NCI-H446 (cell line): Measurements from ENCODE around the gene ELAC1.
A peak's percentile ranks its signal among the peaks of the same experiment; 100 is the strongest.
"Not testable (repeated sequence)": the region's sequence is repeated elsewhere in the genome, so short reads cannot be mapped to it uniquely, and the experiment has no call there.

ENCODE experiments used
- DNase-seq, 2 experiments: peaks; one replicate each; lab custom pipeline; 2025; lab: John Stamatoyannopoulos, UW

The ELAC1 gene

DNA sequence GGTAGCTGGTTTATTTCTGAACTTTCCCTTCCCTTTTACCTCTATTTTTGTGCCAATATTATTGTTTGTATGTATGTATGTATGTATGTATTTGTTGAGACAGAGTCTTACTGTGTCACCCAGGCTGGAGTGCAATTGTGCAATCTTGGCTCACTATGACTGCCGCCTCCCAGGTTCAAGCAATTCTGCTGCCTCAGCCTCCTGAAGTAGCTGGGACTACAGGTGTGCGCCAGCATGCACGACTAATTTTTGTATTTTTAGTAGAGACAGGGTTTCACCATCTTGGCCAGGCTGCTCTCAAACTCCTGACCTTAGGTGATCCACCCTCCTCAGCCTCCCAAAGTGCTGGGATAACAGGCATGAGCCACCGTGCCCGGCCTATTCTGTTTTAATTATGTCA lies 4.6 kb downstream of the ELAC1 start:
- not testable (repeated sequence) for DNase-seq

DNA sequence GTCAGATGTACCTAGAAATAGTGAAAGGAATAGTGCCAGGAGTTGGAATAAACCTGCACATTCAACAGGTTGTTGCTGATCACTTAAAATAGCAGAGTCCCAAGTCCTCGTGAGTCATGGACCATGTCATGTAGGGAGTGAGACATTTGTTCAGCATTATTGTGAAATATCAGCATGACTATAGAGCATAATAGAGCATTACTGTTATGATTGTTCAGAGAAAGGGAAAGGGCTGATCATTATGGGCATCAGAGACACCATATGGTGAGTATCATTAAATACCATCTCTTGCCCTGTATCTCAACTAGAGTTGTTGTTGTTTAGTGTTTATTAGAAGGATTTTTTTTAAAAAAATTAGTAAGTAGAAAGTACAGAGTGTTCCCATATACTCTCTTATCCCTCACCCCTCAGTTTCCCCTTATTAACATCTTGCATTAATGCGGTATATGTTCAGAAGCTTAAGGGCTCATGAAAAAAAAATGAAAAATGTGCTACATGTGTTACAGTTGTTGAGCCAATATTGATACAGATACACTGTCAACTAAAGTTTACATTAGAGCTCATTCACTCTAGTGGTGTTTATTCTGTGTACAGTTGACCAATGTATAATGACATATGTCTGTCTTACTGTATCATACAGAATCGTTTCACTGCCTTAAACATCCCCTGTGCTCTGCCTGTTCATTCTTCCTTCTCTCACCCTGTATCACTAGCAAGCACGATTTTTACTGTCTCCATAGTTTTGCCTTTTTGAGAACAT lies 5.7 kb downstream of the ELAC1 start:
- no peak for DNase-seq

DNA sequence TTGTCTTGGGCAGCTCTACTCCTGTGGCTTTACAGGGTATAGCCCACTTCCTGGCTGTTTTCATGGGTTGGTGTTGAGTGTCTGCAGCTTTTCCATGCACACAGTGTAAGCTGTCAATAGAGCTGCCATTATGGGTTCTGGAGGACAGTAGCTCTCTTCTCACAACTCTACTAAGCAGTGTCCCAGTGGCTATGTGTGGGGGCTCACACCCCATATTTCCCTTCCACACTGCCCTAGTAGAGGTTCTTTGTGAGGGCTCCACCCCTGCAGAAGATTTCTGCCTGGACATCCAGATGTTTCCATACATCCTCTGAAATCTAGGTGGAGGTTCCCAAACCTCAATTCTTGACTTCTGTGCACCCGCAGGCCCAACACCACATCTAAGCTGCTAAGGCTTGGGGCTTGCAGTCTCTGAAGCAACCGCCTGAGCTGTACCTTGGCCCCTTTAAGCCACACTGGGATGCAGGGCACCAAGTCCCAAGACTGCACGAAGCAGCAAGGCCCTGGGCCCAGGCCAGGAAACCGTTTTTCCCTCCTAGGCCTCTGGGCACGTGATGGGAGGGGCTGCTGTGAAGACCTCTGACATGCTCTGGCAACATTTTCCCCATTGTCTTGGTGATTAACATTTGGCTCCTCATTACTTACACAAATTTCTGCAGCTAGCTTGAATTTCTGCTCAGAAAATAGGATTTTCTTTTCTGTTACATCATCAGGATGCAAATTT lies 9.4 kb downstream of the ELAC1 start:
- DNase-seq, result no peak

DNA sequence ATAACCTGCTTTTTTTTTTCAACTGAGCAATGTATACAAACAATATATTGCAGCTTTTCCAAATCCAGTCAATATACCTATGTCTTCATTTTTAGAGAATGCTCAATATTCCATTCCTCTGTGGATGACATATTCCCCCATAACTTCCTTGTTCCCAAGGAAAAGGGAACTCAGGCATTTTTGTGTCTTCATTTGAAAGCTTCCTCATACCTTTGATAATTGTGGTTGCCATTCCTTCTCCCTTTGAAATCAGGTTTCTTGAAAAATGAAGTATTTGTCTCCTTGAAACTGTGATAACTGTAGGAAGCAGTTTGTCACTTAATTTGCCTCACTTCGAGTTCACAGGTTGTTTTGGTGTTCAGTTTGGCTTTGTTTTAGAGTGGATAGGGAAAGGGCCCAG lies 13.5 kb downstream of the ELAC1 start:
- DNase-seq, result no peak

DNA sequence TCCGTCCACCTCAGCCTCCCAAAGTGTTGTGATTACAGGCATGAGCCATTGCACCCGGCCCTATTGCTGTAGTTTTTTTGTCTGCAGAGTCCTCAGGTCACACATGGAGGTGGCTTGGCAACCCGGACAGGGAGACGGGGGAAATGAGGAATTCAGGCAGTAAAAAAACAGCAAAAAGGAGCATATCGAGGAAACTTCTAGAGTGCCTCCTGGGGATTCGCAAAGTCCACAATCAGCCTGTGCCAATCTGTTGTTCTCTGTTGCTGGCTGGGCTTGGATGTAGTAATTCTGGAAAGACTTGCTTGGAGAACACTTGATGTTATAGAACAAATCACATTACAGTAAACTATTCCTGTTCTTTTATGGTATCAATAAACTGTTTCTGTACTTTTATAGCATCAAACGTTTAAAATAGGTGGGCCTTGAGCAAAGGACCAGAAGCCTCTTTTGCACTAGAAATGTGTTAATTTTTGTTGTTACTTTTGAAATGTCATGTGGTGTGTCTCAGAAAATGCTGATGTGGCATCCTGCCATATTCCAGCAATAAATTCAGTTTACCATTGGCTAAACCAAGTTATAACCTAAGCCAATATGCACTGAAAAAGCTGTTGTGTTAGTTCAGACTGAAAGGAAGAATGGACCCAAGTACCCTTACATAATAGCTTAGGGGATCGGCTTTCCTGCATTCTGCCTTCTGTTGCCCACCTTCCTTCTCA lies 14.4 kb downstream of the ELAC1 start:
- DNase-seq, result peak in 1 of 2 experiments; percentile 78

DNA sequence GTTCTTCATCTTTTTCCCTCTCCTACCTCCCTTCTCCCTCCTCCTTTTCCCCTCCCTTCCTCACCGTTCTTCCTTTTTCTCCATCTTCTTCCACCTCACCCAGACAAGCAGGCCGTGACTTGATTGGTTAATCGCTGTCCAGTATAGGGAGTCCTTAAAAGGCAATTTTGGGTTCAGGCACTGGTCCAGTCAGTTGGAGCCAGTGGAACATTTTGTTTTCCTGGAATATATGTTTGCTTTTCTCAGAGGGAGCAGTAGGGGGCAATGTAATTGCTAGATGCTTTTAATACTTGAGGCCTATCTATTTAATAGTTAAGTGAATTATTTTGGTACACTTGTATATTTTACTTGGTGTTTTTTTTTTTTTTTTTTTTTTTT lies 15.0 kb downstream of the ELAC1 start:
- peak; percentile 13 to 78 for DNase-seq

DNA sequence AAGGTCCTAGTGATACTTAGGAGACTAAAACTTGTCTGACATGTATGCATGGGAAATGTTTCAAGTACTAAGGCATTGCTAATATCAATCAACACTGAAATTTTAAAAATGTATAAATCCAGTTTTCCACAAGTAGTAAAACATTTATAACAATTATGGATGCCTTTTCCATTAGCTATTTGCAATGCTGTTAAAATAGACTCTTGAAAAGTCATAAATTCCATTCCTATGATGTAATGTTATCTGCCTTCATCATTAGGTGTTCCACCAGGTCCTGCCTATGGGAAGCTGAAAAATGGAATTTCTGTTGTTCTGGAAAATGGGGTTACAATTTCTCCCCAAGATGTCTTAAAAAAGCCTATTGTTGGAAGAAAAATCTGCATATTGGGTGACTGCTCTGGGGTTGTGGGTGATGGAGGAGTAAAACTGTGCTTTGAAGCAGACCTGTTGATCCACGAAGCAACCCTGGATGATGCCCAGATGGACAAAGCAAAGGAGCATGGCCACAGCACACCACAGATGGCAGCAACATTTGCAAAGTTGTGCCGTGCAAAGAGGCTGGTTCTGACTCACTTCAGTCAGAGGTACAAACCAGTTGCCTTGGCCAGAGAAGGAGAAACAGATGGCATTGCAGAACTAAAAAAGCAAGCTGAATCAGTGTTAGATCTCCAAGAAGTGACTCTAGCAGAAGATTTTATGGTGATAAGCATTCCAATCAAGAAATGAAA lies 18.7 kb downstream of the ELAC1 start:
- DNase-seq, result peak in 1 of 2 experiments; percentile 77

DNA sequence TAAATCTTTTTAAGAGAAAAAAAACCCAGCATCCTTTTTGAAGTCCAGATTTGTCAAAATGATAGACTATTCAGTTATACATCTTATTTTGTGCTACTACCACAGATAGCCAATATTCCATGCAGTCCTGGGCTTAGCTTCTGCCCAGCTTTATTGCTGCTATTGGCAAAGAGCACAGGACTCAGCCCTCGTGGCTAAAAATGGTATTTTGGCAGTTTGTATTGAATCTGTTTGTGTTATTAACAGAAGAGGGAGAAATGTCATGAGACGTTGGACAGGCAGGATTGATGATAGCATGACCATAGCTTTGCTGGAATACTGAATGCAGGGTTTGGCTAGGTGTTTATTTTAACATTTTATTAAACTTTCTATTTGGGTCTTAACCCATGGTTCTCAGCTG lies 19.4 kb downstream of the ELAC1 start:
- DNase-seq, result peak in 1 of 2 experiments; percentile 62

DNA sequence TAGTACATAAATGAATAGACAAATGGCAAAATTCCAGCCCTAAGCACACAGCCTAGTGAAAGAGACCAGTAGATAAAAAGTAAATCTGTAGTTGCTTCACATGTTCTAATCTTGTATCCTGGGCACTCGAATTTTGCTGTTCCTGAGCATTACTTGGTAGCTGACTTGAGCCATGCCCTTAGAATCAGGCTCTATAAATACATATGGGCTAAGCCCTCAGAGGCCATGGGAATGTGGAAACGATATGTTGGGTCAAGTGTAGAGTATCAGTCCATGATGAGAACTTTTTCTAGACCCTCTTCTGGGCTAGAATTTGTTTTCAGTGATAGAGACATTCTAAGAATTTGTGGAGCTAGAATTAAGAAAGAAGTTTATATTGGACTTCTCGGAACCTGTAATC lies 21.9 kb downstream of the ELAC1 start:
- no peak for DNase-seq

DNA sequence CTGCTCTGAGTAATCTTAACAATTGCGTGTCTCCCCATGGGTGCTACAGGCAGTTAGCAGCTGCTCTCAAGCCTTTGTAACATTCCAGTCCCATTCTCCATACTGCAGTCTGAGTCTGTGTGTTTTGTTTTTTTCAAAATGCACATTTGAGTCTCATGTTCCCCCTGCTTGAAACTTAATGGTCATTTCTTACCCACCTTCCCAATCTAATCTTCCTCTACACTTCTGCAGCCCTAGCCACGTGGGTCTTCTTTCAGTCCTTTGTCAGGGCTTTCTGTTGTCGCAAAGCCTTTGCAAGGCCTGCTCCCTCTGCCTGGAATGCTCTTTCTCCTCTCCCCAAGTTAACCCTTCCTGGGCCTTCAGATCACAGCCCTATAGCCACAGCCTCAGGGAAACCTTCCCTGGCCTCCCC lies 24.5 kb downstream of the ELAC1 start:
- DNase-seq, result no peak

DNA sequence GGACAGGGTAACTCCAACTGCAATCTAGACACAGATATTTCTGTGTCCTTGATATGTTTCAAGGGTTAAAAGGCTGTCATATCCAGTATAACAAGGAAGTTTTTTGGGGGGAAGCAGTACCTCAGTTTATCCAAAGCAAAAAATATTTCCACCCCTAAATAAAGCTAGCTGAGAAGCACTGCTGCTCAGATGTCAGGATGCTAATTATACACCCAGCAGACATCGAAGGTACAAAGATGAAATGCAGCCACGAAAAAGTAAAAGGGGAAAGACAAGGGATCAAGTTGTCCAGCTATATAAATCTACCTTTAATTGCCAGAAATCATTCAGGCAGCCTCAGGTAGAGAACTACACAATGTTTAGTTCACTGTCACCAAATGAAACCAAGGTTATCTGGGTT lies 26.2 kb downstream of the ELAC1 start:
- no peak for DNase-seq

DNA sequence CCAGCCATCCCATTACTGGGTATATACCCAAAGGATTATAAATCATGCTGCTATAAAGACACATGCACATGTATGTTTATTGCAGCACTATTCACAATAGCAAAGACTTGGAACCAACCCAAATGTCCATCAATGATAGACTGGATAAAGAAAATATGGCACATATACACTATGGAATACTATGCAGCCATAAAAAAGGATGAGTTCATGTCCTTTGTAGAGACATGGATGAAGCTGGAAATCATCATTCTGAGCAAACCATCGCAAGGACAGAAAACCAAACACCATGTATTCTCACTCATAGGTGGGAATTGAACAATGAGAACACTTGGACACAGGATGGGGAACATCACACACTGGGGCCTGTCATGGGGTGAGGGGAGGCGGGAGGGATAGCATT lies 35.3 kb downstream of the ELAC1 start:
- DNase-seq, result not testable (repeated sequence)

DNA sequence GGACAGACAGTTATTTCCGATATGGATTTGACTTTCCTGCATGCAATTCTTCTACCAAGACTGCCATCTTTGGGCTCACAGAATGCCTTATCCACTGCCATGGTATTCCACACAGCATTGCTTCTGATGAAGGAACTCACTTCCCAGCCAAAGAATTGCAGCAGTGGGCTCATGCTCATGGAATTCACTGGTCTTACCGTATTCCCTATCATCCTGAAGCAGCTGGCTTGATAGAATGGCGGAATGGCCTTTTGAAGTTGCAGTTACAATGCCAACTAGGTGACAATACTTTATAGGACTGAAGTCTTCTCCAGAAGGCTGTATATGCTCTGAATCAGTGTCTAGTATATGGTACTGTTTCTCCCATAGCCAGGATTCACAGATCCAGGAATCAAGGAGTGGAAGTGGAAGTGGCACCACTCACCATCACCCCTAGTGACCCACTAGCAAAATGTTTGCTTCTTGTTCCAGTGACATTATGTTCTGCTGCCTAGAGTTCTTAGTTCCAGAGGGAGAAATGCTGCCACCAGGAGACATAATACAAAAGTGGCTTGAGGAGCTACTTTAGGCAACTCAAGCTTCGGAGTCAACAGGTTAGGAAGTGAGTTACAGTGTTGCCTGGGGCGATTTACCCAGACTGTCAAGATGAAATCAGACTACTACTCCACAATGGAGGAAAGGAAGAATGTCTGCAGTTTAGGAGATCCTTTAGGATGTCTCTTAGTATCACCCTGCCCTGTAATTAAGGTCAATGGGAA lies 38.4 kb downstream of the ELAC1 start:
- no peak for DNase-seq

DNA sequence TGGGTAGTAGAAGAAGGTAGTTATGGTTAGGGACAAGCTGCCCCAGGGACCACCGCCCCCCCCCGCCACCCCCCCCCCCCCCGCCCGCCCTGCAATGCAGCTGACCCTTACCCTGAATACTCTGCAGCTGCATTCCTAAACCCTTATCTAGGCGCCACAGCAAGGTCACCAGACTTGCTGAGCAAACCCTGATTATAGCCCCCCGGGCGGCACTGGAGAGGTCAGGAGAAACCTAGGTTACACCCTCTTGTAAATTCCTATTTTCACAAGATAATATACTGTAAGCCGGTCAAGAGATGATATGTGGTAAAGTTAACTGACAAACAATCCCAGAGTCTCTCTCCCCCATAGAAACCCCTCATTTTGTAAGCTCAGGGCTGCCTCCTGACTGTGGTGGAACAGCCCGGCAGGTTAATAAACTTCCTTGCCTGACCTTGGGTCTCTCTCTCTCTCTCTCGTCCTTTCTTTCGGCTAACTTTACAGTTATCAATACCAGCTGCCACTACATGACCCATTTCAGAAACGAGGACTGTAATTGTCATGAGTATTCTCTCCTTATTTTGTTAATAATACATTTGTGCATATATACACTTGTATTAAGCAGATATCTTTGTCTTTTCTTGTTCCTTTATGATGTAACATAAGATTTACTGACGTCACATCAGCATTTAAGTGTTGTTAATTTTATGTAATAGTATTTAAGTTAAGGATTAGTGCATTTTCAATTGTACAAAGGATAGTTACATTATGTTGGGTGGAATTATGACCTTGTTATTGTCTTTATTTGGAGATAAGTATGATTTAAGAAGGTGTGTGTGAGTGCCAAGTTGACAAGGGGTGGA lies 39.3 kb downstream of the ELAC1 start:
- DNase-seq, result no peak

DNA sequence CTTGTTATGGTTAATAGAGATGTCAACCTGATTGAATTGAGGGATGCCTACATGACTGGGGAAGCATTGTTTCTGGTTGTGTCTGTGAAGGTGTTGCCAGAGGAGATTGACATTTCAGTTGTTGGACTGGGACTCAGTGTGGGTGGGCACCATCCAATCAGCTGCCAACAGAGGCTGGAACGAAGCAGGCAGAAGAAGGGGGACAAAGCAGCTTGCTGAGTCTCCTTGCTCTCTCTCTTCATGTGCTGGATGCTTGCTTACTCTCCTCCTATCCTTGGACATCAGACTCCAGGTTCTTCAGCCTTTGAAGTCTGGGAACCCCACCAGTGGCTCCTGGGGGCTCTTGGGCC lies 39.9 kb downstream of the ELAC1 start:
- DNase-seq, result peak in 1 of 2 experiments; percentile 33

DNA sequence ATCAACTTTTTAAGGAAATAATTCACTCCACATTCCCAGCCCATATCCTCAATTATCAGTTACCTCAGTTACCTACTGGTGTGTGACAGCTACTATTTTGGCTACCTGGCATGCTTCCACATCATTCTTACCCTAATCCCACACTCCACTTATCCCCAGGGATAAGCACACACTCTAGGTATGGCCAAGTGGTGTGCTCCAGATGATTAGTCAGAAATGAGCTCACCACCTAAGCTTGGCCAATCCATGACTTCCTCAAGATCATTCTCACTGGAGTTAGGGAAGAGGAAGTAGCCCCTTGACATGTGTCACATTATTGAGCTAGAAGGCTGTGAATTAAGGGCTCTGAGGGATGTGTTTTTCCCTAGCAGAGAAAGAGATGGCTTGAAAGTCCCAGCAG lies 41.2 kb downstream of the ELAC1 start:
- peak in 1 of 2 experiments; percentile 30 for DNase-seq

DNA sequence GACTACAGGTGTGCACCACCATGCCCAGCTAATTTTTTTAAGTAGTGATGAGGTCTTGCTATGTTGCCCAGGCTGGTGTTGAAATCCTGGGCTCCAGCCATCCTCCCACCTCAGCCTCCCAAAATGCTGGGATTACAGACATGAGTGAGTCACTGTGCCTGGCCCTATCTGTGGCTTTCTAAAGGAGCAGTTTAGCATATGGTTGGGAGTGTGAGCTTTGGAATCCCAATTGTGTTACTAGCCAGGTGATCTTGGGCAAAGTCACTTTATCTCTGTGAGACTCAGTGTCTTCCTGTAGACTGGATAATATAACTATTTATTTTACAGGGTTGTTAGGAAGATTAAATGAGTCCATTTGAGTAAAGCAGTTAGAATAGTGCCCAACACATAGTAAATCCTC lies 42.4 kb downstream of the ELAC1 start:
- DNase-seq, result no peak

DNA sequence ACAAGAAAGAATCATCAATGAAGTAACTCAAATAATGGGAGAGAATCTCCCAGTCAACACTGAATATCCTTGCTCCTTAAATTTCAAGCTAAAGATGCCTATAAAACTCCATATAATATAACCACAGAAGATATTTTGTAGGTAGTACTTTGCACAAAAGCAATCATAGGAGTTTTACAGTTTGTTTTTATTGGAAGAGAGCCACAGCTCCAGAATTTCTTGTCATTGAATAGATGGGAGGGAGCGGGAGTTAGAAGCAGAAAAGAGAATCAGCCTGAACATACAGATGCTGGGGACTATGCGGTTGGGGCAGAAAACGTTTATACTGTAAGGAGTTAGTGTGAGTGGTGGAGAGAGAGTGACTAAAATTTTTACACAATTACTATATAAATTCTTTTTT lies 43.9 kb downstream of the ELAC1 start:
- no peak for DNase-seq

DNA sequence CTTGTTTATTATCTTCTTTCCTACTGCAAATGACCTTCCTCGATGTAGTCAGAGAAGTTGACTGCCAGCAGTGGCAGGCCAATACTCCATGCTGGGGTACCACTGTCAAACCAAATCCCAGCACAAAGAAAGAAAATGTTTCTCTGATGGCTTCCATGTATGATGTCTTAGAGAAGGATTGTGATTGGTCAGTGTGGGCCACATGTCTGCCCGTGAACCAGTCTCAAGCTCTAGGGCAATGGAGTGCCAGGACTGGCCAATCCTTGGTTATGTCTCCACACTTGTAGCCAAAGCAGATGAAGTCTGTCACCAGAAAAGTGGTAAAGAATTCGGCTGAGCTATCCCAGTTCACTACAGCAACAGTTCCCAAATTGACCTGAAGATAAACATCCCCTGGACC lies 44.6 kb downstream of the ELAC1 start:
- DNase-seq, result no peak

DNA sequence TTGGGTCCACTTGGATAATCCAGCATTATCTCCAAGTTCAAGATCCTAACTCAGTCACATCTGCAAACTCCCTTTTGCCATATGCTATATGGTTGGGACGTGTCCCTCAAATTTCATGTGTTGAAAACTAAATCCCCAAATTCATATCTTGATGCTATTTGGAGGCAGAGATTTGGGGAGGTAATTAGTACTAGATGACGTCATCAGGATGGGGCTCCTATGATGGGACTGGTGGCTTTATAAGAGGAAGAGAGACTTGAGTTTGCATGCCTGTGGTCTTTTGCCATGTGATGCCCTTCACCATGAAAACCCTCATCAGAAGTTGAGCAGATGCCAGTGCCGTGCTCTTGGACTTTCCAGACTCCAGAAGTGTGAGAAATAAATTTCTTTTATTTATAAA lies 45.4 kb downstream of the ELAC1 start:
- no peak for DNase-seq
